C4-2B (cell line): Measurements from ENCODE around the gene DNPH1.

Experiments used
- CTCF ChIP-seq: fragments of 450-650 bp; conservative IDR thresholded peaks from 2 replicates; pipeline ENCODE4 v1.5.1; 2017; ENCODE audit warnings: mild to moderate bottlenecking
- ZFX ChIP-seq: fragments of 450-650 bp; IDR thresholded peaks from 2 replicates; pipeline ENCODE4 v1.6.1; 2017

GRCh38 chr6:43267619-43268354, 38.5 kb upstream of the DNPH1 start:
- TF ChIP-seq CTCF: no peak
- TF ChIP-seq ZFX: no peak
